Measurements from ENCODE around the gene URB1.

DNA sequence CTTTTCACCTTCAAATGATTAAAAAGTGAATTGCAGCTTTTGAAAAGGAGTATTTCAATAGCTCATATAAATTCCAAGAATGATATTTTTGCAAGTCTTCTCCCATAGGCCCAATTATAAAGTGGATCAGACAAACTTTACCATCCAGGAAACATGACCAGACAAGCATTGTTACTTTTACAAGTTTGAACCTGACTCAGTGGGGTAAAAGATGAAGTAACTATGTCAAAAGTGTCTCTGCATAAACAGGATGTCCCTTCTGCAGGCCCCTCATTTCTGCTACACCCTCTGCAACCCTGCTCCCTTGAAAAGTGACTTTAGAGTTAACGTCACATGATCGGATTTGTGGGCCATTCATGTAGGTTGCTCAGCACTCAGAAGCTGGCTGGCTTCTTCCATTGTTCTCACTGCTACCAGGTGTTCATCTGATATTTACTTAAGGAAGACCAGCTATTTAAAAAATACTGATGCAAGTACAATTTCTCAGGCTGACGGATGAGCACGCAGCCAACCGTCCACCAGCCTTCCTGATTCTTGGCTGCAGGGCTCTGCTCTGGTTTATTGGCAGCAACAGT lies 32.3 kb downstream of the URB1 start:
- TF ChIP-seq EZH2 (IDR thresholded peaks at IDR 0.05) = no peak
- no peak for TF ChIP-seq POLR2AphosphoS5 (IDR thresholded peaks at IDR 0.05; ENCODE audit: borderline replicate concordance, low read depth, low read length)
- TF ChIP-seq FOXP2 (optimal IDR thresholded peaks at IDR 0.05; ENCODE audit: control extremely low read depth, extremely low read length, insufficient read depth) = no peak

Measured in SK-N-MC (cell line).